Brain microvascular endothelial cell (primary cell): Measurements from ENCODE around the gene AMER2.
A peak's percentile ranks its signal among the peaks of the same experiment; 100 is the strongest.

Experiments used
- DNase-seq: peaks from one replicate; pipeline ENCODE4 v3.0.0-alpha.2; 2020
- H3K27ac ChIP-seq: fragments of 250-450 bp; sonication (Bioruptor Pico); 2 replicates; pipeline ENCODE4 v1.5.1; 2020; ENCODE audit warnings: mild to moderate bottlenecking, moderate library complexity
- H3K27me3 ChIP-seq: fragments of 250-450 bp; sonication (Bioruptor Pico); replicated peaks from 2 replicates; pipeline ENCODE4 v1.5.1; 2020; ENCODE audit warnings: mild to moderate bottlenecking
- H3K36me3 ChIP-seq: fragments of 250-450 bp; sonication (Bioruptor Pico); replicated peaks from 2 replicates; pipeline ENCODE4 v1.5.1; 2020; ENCODE audit warnings: mild to moderate bottlenecking
- H3K4me3 ChIP-seq: 2 replicates; pipeline ENCODE4 v1.5.1; 2011; ENCODE audit warnings: low read depth, mild to moderate bottlenecking, control low read depth, low read length, moderate library complexity
- CTCF ChIP-seq: IDR thresholded peaks from 2 replicates; pipeline ENCODE4 v1.5.1; 2011; ENCODE audit warnings: low read depth, mild to moderate bottlenecking, moderate library complexity, low read length, control low read depth, inconsistent platforms; ENCODE audit errors: missing control alignments
- in situ Hi-C: cut with HindIII; loops from 2 replicates; pipeline ENCODE4 v1.10.0; 2017; ENCODE audit warnings: low sequenced_read_pairs, low pct_ligation_motif_present

AMER2 gene

GRCh38 chr13:25200783-25201182 lies 28.7 kb upstream of the AMER2 start:
- TF ChIP-seq CTCF, result no peak
- H3K4me3 ChIP-seq, result no peak overlapping the region
- H3K27me3 ChIP-seq, result no peaks in the 10 kb centered on the region
- in situ Hi-C loops, result no loop called here
- DNase-seq, result peak; percentile 20
- no peaks in the 10 kb centered on the region for H3K36me3 ChIP-seq
- no peak overlapping the region for H3K27ac ChIP-seq

- H3K27me3 ChIP-seq, result no peaks in the 10 kb centered on the region
- no peaks in the 10 kb centered on the region for H3K36me3 ChIP-seq
- in situ Hi-C loops, result no loop called here
Measured at GRCh38 chr13:25198647-25199046, 26.6 kb upstream of the AMER2 start.

GRCh38 chr13:25196971-25197370 lies 24.9 kb upstream of the AMER2 start:
- Histone ChIP-seq H3K4me3 (no peak overlapping the region), H3K27ac (no peak overlapping the region), H3K36me3 (no peaks in the 10 kb centered on the region), H3K27me3 (no peaks in the 10 kb centered on the region)
- DNase-seq, result no peak
- in situ Hi-C loops, result no loop called here
- no peak for TF ChIP-seq CTCF

More at GRCh38 chr13:25198647-25199046, 26.6 kb upstream of the AMER2 start:
- H3K4me3 ChIP-seq, result no peak overlapping the region
- no peak for TF ChIP-seq CTCF
- no peak for DNase-seq
- H3K27ac ChIP-seq, result no peak overlapping the region

GRCh38 chr13:25192936-25193335 lies 20.8 kb upstream of the AMER2 start:
- no peak overlapping the region for H3K4me3 ChIP-seq
- H3K36me3 ChIP-seq, result no peaks in the 10 kb centered on the region
- H3K27ac ChIP-seq, result no peak overlapping the region
- in situ Hi-C loops, result no loop called here
- DNase-seq, result no peak
- no peak for TF ChIP-seq CTCF
- H3K27me3 ChIP-seq, result no peaks in the 10 kb centered on the region

- in situ Hi-C loops, result no loop called here
- no peak for TF ChIP-seq CTCF
- H3K27me3 ChIP-seq, result no peaks in the 10 kb centered on the region
- DNase-seq, result no peak
- H3K4me3 ChIP-seq, result no peak overlapping the region
- H3K27ac ChIP-seq, result no peak overlapping the region
- H3K36me3 ChIP-seq, result no peaks in the 10 kb centered on the region
Measured at GRCh38 chr13:25192489-25192888, 20.4 kb upstream of the AMER2 start.

- H3K27me3 ChIP-seq, result no peaks in the 10 kb centered on the region
- H3K36me3 ChIP-seq, result no peaks in the 10 kb centered on the region
- H3K4me3 ChIP-seq, result no peak overlapping the region
- TF ChIP-seq CTCF, result no peak
- H3K27ac ChIP-seq, result no peak overlapping the region
- in situ Hi-C loops, result no loop called here
- no peak for DNase-seq
Measured at GRCh38 chr13:25192052-25192451, 20.0 kb upstream of the AMER2 start.
